GM12873 (cell line): Measurements from ENCODE around the gene HECW1.

Experiments used
- TF ChIP-seq, protein P1 (sequence below): IDR thresholded peaks from 2 replicates; pipeline ENCODE4 v1.5.1; 2012; ENCODE audit warnings: low read depth, mild to moderate bottlenecking, moderate library complexity, low read length, control low read depth; ENCODE audit not compliant: insufficient read depth; ENCODE audit errors: missing control alignments

Gene HECW1

DNA sequence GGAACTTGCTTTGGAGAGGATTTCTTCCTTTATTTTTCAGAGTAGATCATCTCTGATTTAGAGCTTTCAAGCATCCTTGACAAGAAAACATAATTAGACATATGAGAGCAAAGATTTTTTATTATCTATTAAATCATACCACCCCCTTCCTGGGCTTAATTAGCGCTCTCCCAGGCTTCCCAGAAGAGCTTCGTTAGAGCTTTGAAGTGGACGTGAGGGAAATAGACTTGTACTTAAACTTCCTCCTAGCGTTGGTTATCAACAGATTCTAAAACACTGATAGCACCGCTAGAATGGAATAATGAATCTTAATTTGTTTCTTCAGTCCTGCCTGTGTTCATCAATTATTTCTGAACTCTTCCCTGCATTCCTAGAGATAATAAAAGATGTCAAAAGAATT lies 296.5 kb downstream of the HECW1 start:
- TF ChIP-seq, protein P1, sequence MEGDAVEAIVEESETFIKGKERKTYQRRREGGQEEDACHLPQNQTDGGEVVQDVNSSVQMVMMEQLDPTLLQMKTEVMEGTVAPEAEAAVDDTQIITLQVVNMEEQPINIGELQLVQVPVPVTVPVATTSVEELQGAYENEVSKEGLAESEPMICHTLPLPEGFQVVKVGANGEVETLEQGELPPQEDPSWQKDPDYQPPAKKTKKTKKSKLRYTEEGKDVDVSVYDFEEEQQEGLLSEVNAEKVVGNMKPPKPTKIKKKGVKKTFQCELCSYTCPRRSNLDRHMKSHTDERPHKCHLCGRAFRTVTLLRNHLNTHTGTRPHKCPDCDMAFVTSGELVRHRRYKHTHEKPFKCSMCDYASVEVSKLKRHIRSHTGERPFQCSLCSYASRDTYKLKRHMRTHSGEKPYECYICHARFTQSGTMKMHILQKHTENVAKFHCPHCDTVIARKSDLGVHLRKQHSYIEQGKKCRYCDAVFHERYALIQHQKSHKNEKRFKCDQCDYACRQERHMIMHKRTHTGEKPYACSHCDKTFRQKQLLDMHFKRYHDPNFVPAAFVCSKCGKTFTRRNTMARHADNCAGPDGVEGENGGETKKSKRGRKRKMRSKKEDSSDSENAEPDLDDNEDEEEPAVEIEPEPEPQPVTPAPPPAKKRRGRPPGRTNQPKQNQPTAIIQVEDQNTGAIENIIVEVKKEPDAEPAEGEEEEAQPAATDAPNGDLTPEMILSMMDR, result no peak

DNA sequence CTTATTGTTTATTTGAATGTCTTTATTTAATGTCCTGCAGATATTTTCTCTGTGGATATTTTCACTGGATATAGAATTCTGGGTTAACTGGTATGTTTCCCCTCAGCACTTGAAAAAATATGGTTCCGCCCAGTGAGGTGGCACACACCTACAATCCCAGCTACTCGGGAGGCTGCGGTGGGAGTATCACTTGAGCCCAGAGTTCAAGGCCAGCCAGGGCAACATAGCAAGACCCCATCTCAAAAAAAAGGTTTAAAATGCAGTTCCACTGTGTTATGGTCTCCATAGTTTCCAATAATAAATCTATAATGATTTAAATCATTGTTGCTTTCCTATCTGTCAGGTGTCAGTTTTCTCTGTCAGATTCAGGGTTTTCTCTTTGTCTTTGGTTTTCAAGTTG lies 305.0 kb downstream of the HECW1 start:
- TF ChIP-seq, protein P1, result no peak

DNA sequence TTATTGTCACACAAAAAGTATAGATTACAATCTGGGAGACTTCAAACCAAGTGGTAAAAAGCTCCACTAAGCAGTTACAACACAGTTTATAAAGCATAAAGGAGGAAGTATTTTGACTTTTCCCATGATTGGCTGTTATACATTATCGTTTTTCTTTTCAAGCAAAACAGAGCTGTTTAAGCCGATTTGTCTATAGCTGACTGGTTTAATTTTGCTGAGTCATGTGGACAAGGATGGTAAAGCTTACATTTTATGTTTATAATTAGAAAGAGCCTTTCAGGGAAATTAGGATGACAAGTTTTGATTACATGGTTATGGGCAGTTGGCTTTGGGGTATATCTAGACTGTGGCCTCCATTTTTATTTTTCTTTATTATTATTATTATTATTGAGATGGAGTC lies 318.0 kb downstream of the HECW1 start:
- TF ChIP-seq, protein P1, result no peak

DNA sequence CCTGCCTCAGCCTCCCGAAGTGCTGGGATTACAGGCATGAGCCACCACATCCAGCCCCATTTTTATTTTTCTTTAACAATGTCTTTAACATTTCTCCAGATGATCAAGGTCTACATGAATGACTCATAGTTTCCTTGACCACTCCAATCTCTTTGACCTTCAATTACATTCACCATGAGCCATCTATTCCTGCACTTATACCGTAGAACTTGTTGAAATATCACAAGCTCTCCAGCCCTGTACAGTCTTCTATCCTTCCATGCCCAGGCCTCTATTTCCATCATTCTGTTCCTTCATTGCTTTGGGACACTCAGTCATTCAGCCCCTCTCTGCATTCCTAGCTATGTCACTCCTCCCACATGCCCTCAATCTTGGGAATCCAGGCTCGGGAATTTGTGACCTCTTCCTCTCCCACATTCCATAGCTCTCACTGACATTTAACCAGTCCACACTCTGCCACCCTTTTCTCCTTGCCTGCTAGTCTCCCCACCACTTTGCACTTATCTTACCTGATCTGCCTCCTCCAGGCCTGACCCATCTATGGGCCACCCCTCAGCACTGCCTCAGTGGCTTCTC lies 318.7 kb downstream of the HECW1 start:
- TF ChIP-seq, protein P1, result no peak

DNA sequence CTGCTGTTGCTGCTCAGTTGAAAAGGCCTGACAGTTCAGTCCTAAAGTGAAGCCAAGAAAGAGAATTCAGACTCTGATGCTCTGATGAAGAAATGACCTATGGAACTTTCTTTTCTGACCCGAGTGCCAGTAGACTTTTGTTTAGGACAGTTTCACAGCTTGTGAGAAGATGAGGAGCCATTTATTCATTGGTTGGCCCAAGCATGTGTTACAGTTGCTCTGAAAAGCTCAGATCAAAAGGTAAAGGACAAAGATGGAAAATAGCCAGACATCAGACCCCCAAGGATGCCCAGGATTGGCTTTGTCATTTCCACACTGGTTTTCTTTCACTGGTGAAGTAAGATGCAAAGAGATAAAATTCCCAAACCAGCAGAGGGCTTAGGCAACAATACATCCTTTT lies 321.2 kb downstream of the HECW1 start:
- TF ChIP-seq, protein P1, result no peak

DNA sequence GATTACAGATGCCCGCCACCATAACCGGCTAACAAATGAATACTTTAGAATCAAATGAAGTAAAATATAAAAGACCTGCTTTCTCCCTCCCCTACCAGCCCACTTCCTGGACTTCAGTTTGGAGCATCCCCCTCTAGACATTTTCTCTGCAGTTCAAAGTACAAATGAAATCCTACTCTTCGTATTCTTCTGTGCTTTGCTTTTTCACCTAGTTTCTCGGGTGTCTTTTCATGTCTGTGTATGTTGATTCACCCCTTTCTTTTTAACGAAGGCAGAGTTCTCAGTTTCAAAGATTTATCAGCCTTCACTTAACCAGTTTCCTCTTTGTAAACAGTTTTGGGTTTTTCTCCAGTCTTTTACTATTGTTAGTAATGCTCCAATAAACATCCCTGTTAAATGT lies 324.6 kb downstream of the HECW1 start:
- TF ChIP-seq, protein P1, result no peak

DNA sequence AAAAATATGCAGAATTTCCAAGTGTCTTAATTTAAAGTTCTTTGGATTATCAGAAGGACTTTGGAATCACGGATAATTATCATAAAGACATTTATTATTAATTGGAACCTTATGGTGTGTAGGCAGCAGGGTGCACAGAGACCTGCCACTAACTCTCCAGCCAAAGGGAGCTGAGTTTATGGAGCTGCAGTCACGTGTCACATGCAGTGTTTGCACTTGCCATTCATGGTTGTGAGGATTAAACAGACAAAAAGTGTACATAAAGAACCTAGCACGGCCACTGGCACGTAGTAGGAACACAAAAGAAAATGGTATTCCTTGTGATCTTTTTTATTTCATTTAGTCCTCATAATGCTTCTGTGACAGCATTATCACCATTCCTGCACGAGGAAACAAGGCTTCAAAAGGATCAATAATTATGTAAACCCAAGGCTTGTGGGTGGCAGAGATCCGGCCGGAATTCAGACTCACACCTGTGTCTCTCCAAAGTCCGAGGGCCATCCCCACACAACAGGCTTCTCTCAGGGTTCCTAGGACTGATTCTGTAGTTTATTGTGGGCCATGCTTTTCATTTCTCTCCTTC lies 326.5 kb downstream of the HECW1 start:
- TF ChIP-seq, protein P1, result no peak
